Activated CD4-positive, alpha-beta T cell treated with anti-CD3 and anti-CD28 coated beads, Interleukin-2, amount 50 U/mL, for 4 hours (primary cell): ENCODE measurements around the gene PECR.
"Not testable (repeated sequence)": the region's sequence is repeated elsewhere in the genome, so short reads cannot be mapped to it uniquely, and the experiment has no call there.

Experiments used
- DNase-seq, 2 experiments: peaks; one replicate each; pipeline ENCODE4 v3.0.0-alpha.2; 2020

The PECR gene

GRCh38 chr2:215997219-215997618 is 84.4 kb downstream of the PECR start:
- DNase-seq, result no peak

GRCh38 chr2:215994911-215995310 is 86.7 kb downstream of the PECR start:
- no peak for DNase-seq

GRCh38 chr2:215988556-215989207 is 92.9 kb downstream of the PECR start:
- DNase-seq, result not testable (repeated sequence)
